ENCODE data around the gene CISH.

Gene CISH, protein sequence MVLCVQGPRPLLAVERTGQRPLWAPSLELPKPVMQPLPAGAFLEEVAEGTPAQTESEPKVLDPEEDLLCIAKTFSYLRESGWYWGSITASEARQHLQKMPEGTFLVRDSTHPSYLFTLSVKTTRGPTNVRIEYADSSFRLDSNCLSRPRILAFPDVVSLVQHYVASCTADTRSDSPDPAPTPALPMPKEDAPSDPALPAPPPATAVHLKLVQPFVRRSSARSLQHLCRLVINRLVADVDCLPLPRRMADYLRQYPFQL

DNA sequence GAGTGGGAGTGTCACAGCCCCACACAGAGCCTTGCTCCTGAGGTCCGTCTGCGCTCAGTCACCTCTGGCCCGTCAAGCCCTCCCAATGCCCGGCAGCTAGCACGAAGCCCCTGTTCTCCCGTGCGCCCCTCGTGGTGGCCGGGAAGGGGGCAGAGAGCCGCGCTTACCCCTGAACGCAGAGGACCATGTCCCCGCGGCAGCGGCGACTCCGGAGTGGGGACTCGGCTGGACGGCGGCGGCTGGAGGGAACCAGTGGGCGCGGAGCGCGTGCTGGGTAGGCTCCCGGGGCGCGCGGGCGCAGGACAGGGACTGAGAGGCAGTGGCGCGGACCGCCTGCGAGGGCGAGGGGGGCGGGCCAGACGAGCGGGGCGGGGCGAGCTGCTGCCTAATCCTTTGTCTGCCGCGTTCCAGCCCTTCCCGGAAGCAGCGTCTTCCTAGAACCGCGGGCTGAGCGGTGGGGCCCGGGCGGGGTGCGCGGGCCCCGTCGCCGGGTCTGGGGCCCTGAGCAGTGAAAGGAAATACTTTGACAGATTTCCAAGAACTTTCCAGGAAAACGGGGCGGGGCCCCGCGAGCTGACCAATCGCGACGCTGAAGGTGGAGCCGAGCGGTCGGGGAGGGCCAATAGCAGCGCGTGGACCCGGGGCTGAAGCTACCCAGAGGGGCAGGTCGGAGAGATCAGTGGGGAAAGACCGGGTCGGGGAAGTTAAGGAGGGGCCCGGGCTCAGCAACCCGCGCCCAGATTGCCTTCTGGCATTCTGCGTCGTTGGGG lies at the start of gene CISH:
CISH (minus strand) TSS at position 311 of the 770 bp plus-strand sequence; CDS start at position 187, 124 bp downstream.
- DNase-seq = peak; percentile 93

DNA sequence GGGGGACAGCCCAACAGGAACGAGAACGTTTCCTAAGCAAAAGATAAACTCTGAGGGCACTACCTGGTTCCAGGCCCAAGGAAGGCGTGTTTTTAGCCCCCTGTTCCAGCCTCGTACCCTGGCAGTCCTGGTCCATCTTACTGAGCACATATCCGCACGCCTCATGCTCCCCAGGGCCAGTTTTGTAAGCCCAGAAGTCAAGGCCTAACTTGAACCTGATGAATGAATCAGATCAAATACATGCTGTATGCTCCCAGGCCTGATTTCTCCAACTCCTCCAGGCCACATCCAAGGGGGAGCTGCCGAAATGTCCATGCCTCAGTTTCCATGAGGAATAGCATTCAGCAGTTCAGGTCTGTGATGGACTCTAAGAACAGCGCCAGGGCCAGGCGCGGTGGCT lies 48.8 kb upstream of the CISH start:
- no peak for DNase-seq

DNA sequence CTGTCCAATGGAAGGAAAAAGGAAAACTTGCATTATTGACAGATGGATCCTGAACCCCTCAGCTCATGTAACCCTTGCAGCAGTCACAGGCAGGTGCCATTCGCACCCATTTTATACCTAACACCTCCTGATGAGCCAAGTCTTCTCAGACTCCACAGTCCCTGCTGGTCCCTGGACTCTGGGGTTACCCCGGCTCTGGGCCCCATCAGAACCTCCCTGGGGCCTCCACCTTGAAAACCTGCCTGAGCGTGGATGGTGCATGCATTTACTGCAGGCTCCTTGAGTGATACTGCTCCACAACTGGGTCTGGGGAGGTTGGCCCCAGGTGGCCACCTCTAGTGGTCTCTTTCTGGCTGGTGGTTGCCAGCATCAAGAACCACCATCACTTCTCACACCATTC lies 47.3 kb upstream of the CISH start:
- no peak for DNase-seq

DNA sequence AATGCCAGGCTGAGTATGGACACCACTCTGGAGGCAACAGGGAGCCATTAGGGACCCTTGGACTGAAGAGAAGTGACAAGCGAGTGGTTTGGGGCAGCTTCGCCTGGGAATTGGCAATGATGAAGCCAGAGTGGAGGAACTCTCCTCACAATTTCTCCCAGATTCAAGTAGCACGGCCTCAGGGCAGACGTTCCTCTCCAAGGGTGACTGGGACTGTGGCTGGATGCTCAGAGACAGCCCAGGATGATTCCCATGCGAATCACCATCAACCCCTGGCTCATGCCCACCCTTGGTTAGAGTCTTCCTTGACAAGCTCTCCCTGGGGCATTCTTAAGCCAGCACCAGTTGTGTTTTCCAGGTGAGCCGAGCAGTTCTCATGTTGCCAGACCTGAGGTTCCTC lies 46.8 kb upstream of the CISH start:
- peak; percentile 69 for DNase-seq

DNA sequence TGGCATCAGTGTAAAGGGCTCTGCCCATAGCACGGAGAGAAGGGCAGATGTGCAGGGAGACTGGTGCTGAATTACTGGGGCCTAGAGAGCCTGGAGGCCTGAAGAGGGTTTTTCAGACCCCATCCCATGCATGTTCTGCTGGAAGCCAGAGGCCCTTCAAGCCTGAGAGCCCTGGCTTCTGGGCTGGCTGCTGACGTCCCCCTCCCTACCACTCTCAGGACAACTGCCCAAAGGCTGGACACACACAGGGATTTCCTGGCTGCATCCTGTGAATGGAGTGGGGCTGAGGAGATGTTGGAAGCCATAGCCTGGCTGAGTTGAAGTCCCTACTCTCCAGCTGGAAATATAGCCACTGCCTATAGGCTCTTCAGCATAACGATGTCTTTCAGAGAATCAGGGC lies 46.2 kb upstream of the CISH start:
- DNase-seq = no peak

DNA sequence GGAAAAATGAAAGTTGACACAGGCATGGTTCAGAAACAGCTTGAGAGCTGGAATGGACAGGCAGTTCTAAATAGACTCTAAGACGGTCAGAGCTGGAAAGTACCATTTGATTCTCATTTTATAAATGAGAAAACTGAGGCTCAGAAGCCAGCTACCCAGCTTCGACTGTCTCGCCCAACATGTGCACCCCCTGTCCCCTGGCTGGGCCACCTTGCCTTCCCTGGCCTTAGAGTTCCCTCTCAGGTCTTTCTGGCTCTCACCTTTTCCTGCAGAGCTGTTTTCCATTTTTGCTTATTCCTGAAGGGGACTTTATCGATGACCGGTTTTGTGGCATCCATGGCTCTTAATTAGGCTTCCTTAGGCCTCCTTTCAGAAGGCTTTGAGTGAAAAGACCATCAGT lies 45.8 kb upstream of the CISH start:
- DNase-seq = no peak

DNA sequence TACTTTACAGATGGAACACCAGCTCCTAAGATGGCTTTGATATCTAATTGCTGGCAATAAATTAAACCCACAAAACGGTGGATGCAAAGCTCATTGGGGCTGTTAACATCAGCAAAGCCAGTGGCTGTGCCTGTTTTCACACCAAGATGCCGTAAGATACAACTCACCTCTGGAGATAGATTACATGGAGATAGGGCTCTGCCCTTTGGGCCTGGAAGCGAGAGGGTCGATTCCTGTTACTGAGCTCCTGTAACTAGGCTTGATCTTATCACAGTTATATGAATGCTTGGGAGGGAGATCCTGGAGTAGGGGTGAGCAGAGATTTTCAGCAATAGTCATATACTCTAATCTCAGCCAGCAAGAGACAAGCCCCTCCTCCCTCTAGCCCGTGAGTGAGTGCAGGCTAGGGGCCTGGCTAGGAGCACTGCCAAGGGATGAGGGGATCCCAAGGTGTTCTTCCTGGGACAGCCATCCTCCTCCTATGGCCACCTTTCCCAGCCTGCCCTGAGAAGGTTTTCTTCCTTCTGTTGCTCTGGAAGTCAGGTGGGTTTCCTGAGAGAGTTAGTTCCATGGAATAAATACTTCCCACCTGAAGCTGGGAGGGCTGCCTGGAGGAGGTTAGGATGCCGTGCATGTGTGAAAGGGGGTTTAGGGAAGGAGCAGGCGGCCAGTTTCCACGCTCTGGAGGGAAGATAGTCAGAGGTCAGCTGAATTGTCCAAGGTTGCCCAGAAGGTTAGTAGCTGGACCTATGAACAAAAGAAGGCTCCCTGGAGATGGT lies 45.0 kb upstream of the CISH start:
- no peak for DNase-seq

DNA sequence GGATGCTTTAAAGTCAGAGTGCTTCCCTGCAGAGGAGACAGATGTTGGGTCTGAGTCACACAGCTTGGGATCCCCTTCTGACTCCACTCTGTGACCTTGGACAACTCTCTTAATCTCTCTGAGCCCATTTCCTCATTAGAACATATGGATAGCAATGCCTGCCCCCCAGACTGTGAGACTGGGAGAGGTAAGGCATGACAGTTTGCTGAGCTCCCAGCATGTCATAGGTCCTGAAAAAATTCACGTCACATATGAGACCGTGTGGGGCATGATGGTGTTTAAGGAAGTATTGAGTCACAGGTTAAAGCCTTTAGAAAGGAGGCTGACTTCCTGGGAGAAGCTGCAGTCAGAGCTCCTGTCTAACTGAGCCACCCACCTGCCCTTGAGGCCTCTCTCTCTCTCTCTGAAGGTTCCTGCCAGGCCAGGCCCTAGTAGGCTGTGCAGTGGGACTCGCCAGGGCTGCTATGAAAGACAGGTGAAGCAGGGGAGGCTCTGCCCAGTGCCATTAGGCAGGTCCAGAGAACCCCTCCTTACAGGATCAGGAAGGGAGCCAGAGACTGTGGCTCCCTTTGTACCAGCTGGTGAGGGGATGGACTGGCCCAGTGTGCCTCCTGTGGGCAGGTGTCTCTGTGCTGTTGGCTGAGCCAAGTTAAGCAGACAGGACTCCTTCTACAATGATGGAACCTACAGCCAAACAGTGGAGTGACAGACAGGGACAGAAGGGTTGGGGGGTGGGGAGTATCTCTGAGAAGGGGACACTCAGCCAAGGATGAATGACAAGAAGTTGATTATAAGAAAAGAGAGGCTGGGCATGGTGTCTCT lies 43.6 kb upstream of the CISH start:
- peak; percentile 29 for DNase-seq

DNA sequence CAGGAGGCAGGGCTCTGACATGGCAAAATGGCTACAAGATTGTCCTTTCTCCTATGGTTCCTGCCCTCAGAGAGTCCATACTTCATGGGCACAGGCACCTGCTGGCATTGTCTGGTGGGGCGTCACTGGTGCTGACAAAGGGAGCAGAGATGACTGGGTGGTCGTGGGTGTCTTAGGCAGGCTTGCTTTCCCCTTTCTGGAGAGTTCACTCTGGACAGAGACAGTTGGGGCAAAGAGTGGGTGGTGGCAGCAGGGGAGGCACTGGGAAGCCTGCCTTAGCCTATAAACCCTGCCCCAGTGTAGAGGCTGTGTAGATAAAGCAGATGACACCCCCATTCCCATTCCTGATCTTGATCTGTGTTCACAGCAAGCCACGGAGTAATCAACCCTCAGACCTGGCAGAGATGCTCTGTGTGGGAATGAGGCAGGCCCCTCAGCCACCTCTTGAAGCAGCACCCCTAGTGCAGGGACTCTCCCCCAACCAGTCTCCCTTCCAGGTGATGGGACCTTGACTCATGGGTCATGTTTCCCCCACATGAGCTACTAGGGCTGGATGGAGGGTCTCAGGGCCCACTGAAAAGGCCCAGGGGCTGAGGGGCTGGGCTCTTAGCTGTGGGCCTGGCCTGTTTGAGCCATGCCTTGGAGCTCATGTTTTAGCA lies 42.5 kb upstream of the CISH start:
- no peak for DNase-seq

DNA sequence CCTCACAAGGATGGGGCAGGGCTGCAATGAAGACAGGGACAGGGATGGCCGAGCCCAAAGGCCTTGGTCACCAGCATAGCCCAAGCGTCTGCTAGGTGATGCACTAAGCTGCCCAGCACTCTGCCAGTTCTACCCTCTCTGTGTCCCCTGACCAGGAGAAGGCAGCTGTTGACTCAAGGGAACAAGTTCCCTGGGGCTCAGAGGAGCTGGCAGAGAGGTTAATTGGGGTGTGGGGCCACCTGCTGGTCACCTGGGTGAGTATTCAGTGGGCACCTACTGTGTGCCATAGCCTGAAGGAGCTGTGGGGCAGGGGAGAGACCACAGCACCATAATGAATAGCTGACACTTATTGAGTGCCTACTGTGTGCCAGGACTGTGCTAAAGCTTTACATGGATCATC lies 41.1 kb upstream of the CISH start:
- peak; percentile 39 for DNase-seq

DNA sequence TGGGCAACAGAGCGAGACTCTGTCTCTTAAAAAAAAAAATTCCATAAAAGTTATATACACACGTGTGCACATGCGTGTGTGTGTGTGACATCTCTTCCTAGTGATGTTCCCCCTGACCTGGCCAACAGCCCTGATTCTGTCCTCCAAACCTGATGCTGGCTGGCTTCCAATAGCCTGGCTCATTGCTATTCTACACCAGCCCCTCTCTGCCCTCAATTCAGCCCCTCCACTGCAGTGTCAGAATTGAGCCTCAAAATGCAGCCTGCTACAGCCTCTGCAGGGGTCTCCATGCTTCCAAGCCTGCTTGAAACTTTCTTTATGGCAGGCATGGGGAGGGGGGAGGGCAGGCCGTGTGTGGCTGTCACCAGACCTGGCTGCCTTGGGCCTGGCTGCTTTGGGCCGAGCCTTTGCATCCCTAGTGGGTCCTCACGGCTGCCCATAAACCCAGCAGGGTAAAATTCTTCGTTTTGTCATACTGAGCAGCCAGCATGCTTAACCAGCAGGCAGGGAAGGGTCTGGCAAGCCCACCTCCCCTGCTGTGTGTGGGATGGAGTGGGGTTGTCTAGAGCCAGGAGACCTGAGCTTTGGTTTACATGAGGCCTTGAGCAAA lies 40.5 kb upstream of the CISH start:
- no peak for DNase-seq

DNA sequence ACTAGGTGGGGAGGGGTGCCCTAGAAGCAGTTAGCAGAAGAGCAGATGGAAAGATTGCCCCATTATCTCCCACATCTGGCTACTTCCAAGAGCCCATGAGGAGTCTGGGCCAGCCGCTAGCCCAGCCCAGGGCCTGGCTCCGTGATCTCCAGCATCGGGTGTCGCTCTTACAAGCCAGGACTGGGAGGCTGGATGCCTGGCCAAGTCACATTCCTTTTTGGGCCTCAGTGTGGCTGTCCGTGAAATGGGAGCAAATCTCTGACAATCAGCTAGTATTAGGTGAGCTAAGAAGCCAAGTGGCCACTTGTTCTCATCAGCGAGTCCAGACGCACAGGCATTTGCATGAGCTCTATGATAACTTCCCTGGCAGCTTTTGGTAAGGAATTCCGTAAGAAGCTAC lies 39.9 kb upstream of the CISH start:
- no peak for DNase-seq

DNA sequence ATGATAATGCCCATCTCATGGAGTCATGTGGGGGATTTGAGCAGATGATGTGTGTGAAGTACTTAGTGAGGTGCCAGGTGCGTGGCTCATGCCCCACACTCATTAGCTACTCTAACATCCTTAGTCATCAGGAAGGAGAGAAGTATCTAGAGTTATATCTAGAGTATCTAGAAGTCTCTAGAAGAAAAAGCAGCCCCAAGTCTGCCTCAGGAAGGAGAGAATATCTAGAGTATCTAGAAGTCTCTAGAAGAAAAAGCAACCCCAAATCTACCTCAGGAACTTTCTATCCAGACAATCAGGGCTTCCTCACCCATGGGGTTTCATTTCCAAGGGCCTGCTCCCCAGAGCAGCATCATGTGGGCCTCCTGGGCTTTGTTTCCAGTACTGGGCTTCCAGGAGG lies 38.4 kb upstream of the CISH start:
- DNase-seq = no peak

DNA sequence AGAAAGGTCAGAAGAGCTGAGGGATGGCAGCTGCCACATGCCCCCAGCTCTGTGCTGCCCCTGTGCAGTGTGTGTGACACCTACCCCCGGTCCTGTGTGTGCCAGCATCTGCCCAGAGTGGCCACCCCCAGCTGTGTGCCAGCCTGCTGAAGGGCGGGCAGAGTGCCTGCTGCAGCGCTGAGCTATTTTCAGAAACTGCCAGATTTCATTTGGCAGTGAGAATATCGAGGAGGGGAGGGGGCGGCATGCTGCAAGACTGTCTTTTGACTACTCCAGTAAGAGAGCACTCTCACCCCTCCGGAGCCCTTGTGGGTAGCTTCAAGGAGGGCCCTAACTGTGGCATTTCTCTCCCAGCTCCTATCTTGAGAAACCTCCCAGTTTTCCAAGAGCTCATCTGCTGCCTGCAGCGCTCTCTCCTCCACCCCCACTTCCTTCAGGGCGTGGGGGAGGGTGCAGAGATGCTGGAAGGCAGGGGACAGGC lies 37.9 kb upstream of the CISH start:
- DNase-seq = no peak

DNA sequence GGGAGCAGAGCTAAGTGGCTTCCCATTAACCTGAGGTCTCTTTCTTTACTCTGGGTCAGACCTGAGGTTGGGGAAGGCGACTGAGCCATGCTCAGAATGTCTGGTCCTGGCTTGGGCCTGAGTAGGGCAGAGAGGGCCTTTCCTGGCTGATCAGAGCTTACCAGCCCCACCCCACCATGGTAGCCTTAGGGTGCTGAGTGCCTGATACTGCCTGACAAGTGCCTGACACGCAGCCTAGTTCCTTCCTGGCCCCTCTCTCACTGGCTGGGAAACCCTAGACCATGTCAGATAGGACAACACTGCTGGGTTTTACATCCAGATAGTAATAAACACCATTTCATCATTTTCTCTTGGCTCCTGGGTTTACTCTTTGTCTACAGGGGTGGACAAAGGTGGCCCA lies 37.4 kb upstream of the CISH start:
- DNase-seq = no peak

DNA sequence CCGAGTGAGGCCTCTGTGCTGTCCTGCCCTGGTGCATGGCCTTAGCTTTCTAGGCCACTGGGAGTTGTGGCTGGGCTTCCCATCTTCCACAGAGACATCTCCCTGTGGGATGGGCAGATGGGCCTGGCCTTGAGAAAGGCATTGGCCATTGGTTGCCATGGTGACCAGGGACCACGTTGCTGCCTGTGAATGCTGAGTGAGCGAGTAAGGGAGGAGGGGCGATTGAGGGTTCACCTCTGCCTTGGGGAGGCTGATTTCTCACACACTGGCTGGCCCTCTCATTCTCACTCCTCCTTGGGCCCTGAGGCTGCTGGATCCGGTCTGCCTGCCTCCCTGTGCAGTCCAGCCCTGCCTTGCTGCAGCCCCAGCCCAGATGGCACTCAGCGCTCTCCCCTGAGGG lies 36.7 kb upstream of the CISH start:
- DNase-seq = no peak

DNA sequence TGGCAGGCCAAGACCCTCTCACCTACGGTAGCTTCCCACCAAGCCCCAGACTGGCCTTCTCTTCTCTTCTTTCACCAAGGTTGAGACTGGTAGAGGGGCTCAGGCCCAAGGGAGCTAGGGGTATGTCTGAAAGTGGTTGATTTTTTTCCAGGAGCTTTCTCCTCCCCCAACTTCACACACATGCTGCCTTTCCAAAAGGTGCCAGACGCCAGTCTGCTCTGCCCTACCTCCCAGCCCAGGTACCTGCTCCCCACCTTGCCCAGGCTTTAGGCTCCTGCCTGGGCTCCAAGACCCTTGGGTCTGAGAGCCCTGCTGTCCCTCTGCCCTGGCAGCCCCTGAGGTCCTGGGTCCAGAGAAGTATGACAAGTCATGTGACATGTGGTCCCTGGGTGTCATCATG lies 33.8 kb upstream of the CISH start:
- no peak for DNase-seq

DNA sequence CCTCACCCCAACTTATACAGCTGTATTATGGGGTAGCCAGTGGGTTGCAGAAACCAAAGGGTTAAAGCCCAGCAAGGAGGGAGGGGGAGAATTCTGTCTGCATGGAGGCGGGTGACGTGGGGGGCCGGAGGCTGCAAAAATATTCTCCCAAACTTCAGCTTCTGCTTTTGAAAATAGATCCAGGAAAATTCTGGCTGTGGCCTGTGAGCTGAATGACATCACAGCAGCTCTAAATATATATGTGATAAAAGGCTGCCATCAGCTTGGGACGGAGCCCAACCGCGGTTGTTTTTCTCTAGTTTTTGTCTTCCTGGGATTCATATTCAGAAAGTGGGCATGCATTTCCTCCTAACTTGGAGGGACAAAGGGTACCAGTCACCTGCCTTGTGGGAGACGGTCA lies 33.0 kb upstream of the CISH start:
- DNase-seq = no peak

DNA sequence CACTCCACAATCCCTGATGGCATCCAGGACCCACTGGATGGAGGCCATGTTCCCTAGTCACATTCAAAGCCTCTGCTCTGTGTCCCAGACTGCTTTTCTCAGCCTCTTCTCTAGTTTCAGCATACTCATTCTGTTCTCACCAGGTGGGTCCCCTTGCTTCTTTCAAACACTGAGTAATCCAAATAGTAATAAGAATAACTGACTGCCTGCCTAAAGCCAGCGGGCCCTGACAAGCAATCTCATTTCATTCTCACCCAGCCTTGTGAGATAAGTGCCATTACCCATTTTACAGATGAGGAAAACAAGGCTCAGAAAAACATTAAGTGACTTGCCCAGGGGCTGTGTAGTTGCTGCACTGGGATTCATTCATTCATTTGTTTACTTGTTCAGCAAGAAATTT lies 30.8 kb upstream of the CISH start:
- no peak for DNase-seq

DNA sequence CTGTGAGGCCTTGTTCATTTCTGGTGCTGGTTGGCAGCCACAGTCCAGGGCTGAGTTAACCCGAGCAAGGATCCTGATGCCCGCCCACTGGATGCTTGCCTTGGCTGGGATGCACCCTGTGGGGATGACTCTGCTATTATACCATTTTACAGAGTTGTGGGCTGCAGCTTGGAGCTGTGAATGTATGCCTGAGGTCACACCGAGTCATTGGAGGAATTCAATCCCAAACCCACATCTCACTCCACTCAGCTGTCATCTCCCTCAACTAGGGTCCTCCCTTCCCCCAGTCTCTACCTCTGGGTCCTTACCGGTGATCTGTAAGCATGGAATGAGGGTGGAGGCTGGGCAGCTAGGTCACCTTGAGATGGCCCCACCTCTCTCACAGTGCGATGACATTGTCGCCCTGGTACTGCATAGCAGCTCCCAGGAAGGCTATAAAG lies 27.5 kb upstream of the CISH start:
- peak; percentile 82 for DNase-seq

DNA sequence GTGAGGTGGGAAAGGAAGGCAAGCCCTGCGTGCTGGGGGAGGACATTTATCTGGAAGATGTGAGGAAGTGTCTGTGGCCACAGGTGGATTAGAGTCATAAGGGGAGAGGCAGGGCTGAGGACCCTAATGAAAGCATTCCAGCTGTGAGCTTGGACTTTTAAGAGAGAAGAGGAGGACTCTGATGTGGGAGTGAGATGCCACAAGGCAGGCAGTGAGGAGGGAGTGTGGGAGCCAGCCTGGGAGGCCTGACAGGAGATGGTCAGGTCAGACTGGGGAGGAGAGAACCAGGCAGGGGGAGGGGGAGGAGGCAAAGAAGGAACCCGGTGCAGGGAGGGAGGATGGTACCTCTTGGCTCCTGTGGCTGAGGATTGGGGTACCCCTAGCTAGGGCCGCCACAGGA lies 26.4 kb upstream of the CISH start:
- DNase-seq = no peak

DNA sequence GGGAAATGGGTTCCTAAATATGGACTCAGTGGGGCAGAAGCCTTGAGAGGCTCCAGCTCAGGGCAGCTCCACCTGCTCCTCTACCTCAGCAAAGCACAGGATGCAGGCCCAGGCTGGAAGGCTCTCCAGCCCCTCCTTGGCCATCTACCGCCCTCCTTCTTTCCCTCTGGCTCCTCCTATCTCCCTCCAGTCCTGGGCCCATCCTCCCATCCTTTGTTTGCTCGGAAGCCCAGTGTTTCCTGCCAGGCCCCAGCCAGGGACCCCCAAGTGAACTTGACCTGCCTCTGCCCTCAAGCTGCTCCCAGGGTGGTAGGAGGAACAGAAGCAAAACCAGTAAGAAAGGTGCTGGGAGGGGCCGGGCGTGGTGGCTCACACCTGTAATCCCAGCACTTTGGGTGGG lies 25.4 kb upstream of the CISH start:
- DNase-seq = no peak
